GM23338 (cell line): ENCODE data around the gene SCO2.

Experiments
- CREB1 ChIP-seq: fragments of 250-450 bp; sonication (Bioruptor Pico); IDR thresholded peaks from 2 replicates; pipeline ENCODE4 v1.5.0; 2020; ENCODE audit warnings: low read depth, mild to moderate bottlenecking, moderate library complexity
- CTCF ChIP-seq, 2 experiments: fragments of 200-600 bp in 1 of 2; sonication (generic) in 1 of 2; conservative IDR thresholded peaks; 2 replicates each; pipeline versions ENCODE4 v1.5.1 to v1.6.1; 2016 to 2017; ENCODE audit warnings: antibody characterized with exemption in 2 of 2, low read depth in 2 of 2, mild to moderate bottlenecking in 2 of 2, moderate library complexity in 1 of 2
- EZH2 ChIP-seq: fragments of 200-600 bp; sonication (generic); IDR thresholded peaks from one replicate; pipeline ENCODE4 v1.8.0; 2017; ENCODE audit warnings: antibody characterized with exemption, mild to moderate bottlenecking, low read depth; ENCODE audit not compliant: unreplicated experiment
- EZH2phosphoT487 ChIP-seq: fragments of 200-600 bp; sonication (generic); IDR thresholded peaks from one replicate; pipeline ENCODE4 v1.8.1; 2018; ENCODE audit warnings: antibody characterized with exemption; ENCODE audit not compliant: unreplicated experiment
- JUNB ChIP-seq: IDR thresholded peaks from one replicate; pipeline ENCODE4 v1.6.1; 2016; ENCODE audit warnings: antibody characterized with exemption; ENCODE audit not compliant: unreplicated experiment
- NANOG ChIP-seq: IDR thresholded peaks from 2 replicates; pipeline ENCODE4 v1.6.1; 2016; ENCODE audit warnings: antibody characterized with exemption, borderline replicate concordance
- POLR2AphosphoS5 ChIP-seq: IDR thresholded peaks from 2 replicates; pipeline ENCODE4 v1.6.1; 2016; ENCODE audit warnings: antibody characterized with exemption, low read depth
- REST ChIP-seq: IDR thresholded peaks from one replicate; pipeline ENCODE4 v1.6.1; 2018; ENCODE audit warnings: antibody characterized with exemption; ENCODE audit not compliant: unreplicated experiment
- STAT1 ChIP-seq: IDR thresholded peaks from one replicate; pipeline ENCODE4 v1.6.1; 2016; ENCODE audit warnings: antibody characterized with exemption; ENCODE audit not compliant: unreplicated experiment
- ZNF114 ChIP-seq: fragments of 250-450 bp; sonication (Bioruptor Pico); IDR thresholded peaks from 2 replicates; pipeline ENCODE4 v1.5.0; 2020; ENCODE audit warnings: mild to moderate bottlenecking, moderate library complexity

GRCh38 chr22:50540381-50540780 is 15.0 kb upstream of the SCO2 start:
- TF ChIP-seq POLR2AphosphoS5 (no peak), CTCF (conservative IDR thresholded peaks at IDR 0.05; ENCODE audit: low read depth in 2 of 2) (no peak), EZH2phosphoT487 (no peak), EZH2 (no peak), CREB1 (CRISPR knock-in tag) (no peak), NANOG (no peak), STAT1 (no peak), JUNB (no peak), ZNF114 (CRISPR knock-in tag) (no peak), REST (no peak)
